Panc1 (cell line): Measurements from ENCODE around the gene ZFP1. TPM values are rescaled to one million over a fixed set of nuclear protein-coding genes. Genes with fewer than 3 reads are reported as not detected.

Source experiments
- ATAC-seq: fragments of 200-7000 bp; cut with Tn5 transposase; 2 replicates; pipeline ENCODE4 v1.9.1; 2020; ENCODE audit warnings: mild to moderate bottlenecking, moderate library complexity
- BruUV-seq: library from RNA; stranded (reverse); fragments of 400-500 nt; replicated peaks from 2 replicates; lab custom pipeline; 2021; lab: Mats Ljungman, UMichigan
- CTCF ChIA-PET: fragments of 300-600 bp; sonication (Branson Sonifier 250); formaldehyde crosslinking; loops from one replicate; lab custom pipeline; 2022; ENCODE audit warnings: antibody characterized with exemption; lab: Charles Lee
- POLR2A ChIA-PET: fragments of 300-600 bp; sonication (Branson Sonifier 250); formaldehyde crosslinking; loops from one replicate; lab custom pipeline; 2022; ENCODE audit warnings: antibody characterized with exemption; lab: Charles Lee
- DNase-seq: peaks from one replicate; pipeline ENCODE4 v3.0.0-alpha.2; 2010; ENCODE audit warnings: low read depth, low spot score
- H3K27ac ChIP-seq: 2 replicates; pipeline ENCODE4 v1.5.1; 2011; ENCODE audit warnings: mild to moderate bottlenecking, low read length, inconsistent platforms
- H3K27me3 ChIP-seq: fragments of 200-500 bp; sonication (Bioruptor generic); 2 replicates; pipeline ENCODE4 v1.6.0; 2014; ENCODE audit warnings: low read length, inconsistent platforms; ENCODE audit not compliant: control insufficient read depth, insufficient read depth
- H3K36me3 ChIP-seq: fragments of 200-500 bp; sonication (Bioruptor generic); 2 replicates; pipeline ENCODE4 v1.5.1; 2014; ENCODE audit warnings: inconsistent platforms, mild to moderate bottlenecking, low read length, moderate library complexity; ENCODE audit not compliant: control insufficient read depth, insufficient read depth
- H3K4me1 ChIP-seq: 2 replicates; pipeline ENCODE4 v1.5.1; 2011; ENCODE audit warnings: inconsistent platforms, mild to moderate bottlenecking, low read length, moderate library complexity; ENCODE audit not compliant: control insufficient read depth, insufficient read depth
- H3K4me3 ChIP-seq, 2 experiments: 2 replicates each; pipeline ENCODE4 v1.5.1; 2011 to 2012; ENCODE audit warnings: low read depth in 2 of 2, low read length in 2 of 2, mild to moderate bottlenecking in 2 of 2, inconsistent platforms in 1 of 2, moderate library complexity in 1 of 2
- H3K9me3 ChIP-seq: fragments of 200-500 bp; sonication (Bioruptor generic); 2 replicates; pipeline ENCODE4 v1.5.1; 2014; ENCODE audit warnings: low read depth, mild to moderate bottlenecking, inconsistent platforms, low read length, moderate library complexity; ENCODE audit not compliant: control insufficient read depth, insufficient read depth
- POLR2AphosphoS5 ChIP-seq: IDR thresholded peaks from 2 replicates; pipeline ENCODE4 v1.6.1; 2012; ENCODE audit warnings: mild to moderate bottlenecking, low read depth, low read length, moderate library complexity
- SIN3A ChIP-seq: IDR thresholded peaks from 2 replicates; pipeline ENCODE4 v1.6.1; 2012; ENCODE audit warnings: low read depth, mild to moderate bottlenecking, low read length, moderate library complexity, borderline replicate concordance; ENCODE audit not compliant: insufficient read depth
- TCF7L2 ChIP-seq: IDR thresholded peaks from 2 replicates; pipeline ENCODE4 v1.6.1; 2011; ENCODE audit warnings: mild to moderate bottlenecking, low read depth, low read length, inconsistent platforms
- in situ Hi-C: cut with HindIII; loops from 2 replicates; pipeline ENCODE4 v1.10.0; 2016; ENCODE audit warnings: low sequenced_read_pairs, low pct_unique_long_range_greater_than_20kb
- intact Hi-C: fragments of 100-400 bp; cut with micrococcal nuclease; formaldehyde crosslinking; loops from one replicate; pipeline ENCODE4 v1.10.0; 2022; ENCODE audit not compliant: unreplicated experiment
- total RNA-seq: library from RNA; stranded (reverse); gene quantifications from one replicate; pipeline ENCODE4 v1.2.1, GENCODE V29; 2021; ENCODE audit not compliant: unreplicated experiment
- TF ChIP-seq, protein P1 (sequence below), 2 experiments: IDR thresholded peaks; 2 replicates each; pipeline ENCODE4 v1.6.1; 2011 to 2012; ENCODE audit warnings: low read depth in 2 of 2, control low read depth in 1 of 2, low read length in 1 of 2, mild to moderate bottlenecking in 1 of 2, moderate library complexity in 1 of 2; ENCODE audit not compliant: insufficient read depth in 1 of 2
- TF ChIP-seq, protein P2 (sequence below): fragments of 450-650 bp; IDR thresholded peaks from 2 replicates; pipeline ENCODE4 v1.5.1; 2017; ENCODE audit warnings: mild to moderate bottlenecking

The ZFP1 gene
- total RNA-seq, 1 experiment from 2014 or later = 10.0 TPM

GRCh38 chr16:75112734-75113491 is 35.4 kb upstream of the ZFP1 start:
- H3K4me1 ChIP-seq = peaks cover 43% of the 10 kb centered on the region
- no TSS peak for BruUV-seq
- ChIA-PET POLR2A (no interaction called here), CTCF (interaction anchor here (0.6 kb wide), 1 partner anchor 250 kb away, joined by 3 read pairs; no protein-coding TSS in a partner anchor)
- H3K27ac ChIP-seq = no peak overlapping the region
- ATAC-seq = no peak
- H3K27me3 ChIP-seq = no peaks in the 10 kb centered on the region
- no peaks in the 10 kb centered on the region for H3K36me3 ChIP-seq
- H3K9me3 ChIP-seq = no peaks in the 10 kb centered on the region
- no peak overlapping the region for H3K4me3 ChIP-seq
- TF ChIP-seq, protein P1, sequence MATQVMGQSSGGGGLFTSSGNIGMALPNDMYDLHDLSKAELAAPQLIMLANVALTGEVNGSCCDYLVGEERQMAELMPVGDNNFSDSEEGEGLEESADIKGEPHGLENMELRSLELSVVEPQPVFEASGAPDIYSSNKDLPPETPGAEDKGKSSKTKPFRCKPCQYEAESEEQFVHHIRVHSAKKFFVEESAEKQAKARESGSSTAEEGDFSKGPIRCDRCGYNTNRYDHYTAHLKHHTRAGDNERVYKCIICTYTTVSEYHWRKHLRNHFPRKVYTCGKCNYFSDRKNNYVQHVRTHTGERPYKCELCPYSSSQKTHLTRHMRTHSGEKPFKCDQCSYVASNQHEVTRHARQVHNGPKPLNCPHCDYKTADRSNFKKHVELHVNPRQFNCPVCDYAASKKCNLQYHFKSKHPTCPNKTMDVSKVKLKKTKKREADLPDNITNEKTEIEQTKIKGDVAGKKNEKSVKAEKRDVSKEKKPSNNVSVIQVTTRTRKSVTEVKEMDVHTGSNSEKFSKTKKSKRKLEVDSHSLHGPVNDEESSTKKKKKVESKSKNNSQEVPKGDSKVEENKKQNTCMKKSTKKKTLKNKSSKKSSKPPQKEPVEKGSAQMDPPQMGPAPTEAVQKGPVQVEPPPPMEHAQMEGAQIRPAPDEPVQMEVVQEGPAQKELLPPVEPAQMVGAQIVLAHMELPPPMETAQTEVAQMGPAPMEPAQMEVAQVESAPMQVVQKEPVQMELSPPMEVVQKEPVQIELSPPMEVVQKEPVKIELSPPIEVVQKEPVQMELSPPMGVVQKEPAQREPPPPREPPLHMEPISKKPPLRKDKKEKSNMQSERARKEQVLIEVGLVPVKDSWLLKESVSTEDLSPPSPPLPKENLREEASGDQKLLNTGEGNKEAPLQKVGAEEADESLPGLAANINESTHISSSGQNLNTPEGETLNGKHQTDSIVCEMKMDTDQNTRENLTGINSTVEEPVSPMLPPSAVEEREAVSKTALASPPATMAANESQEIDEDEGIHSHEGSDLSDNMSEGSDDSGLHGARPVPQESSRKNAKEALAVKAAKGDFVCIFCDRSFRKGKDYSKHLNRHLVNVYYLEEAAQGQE (IDR thresholded peaks at IDR 0.05; ENCODE audit: insufficient read depth in 1 of 2, low read depth in 2 of 2, low read length in 1 of 2) = no peak
- TF ChIP-seq TCF7L2 (no peak), POLR2AphosphoS5 (no peak), SIN3A (no peak)
- TF ChIP-seq, protein P2, sequence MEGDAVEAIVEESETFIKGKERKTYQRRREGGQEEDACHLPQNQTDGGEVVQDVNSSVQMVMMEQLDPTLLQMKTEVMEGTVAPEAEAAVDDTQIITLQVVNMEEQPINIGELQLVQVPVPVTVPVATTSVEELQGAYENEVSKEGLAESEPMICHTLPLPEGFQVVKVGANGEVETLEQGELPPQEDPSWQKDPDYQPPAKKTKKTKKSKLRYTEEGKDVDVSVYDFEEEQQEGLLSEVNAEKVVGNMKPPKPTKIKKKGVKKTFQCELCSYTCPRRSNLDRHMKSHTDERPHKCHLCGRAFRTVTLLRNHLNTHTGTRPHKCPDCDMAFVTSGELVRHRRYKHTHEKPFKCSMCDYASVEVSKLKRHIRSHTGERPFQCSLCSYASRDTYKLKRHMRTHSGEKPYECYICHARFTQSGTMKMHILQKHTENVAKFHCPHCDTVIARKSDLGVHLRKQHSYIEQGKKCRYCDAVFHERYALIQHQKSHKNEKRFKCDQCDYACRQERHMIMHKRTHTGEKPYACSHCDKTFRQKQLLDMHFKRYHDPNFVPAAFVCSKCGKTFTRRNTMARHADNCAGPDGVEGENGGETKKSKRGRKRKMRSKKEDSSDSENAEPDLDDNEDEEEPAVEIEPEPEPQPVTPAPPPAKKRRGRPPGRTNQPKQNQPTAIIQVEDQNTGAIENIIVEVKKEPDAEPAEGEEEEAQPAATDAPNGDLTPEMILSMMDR = no peak
- no peak for DNase-seq
- intact Hi-C loops = loop anchor here (10.0 kb wide), 1 partner anchor 298 kb away; no protein-coding TSS in a partner anchor
- in situ Hi-C loops = no loop called here

DNA sequence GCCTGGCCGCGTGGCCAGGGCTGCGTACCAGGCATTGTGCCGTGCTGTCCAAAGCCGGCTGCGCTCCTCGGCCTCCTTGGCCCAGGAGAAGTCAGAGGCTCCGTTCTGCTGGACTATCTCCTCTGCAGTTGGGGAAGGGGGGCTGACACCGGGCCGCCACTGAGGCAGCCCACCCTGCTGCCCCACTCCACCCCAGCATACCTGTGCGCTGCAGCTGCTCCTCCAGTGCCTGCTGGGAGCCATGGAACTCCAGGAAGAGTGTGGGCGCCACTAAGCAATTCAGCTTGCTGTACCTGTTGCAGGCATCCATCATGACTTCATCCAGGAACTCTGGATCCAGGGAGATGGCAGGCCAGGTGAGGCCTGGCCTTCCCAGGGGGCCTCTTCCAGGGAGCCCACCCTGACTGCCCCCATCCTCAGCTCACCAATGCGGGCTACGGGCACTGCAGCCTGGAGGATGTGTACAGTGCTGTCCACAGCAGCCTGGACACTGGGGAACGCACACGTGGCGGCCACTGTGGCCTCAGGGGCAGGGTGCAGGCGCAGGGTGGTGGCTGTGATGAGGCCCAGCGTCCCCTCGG is 34.7 kb upstream of the ZFP1 start:
- Histone ChIP-seq H3K36me3 (no peaks in the 10 kb centered on the region), H3K27me3 (no peaks in the 10 kb centered on the region), H3K4me1 (peaks cover 36% of the 10 kb centered on the region), H3K27ac (no peak overlapping the region), H3K9me3 (no peaks in the 10 kb centered on the region), H3K4me3 (no peak overlapping the region)
- no TSS peak for BruUV-seq
- TF ChIP-seq, protein P1 (IDR thresholded peaks at IDR 0.05; ENCODE audit: insufficient read depth in 1 of 2, low read depth in 2 of 2, low read length in 1 of 2) = no peak
- TF ChIP-seq TCF7L2 = no peak
- TF ChIP-seq, protein P2 = no peak
- no peak for TF ChIP-seq SIN3A
- TF ChIP-seq POLR2AphosphoS5 = no peak
- DNase-seq (no peak), ATAC-seq (no peak)
- ChIA-PET POLR2A (no interaction called here), CTCF (interaction anchor here (0.5 kb wide), 1 partner anchor 21 kb away, joined by 5 read pairs; no protein-coding TSS in a partner anchor)
- in situ Hi-C loops (no loop called here), intact Hi-C loops (loop anchor here (10.0 kb wide), 1 partner anchor 299 kb away; no protein-coding TSS in a partner anchor)
